ENCODE results near the gene GIT1. TPM values are rescaled to one million over a fixed set of nuclear protein-coding genes. Genes with fewer than 3 reads are reported as not detected.

Gene GIT1
- total RNA-seq, 1 experiment from 2014 or later, result 24.2 TPM

DNA sequence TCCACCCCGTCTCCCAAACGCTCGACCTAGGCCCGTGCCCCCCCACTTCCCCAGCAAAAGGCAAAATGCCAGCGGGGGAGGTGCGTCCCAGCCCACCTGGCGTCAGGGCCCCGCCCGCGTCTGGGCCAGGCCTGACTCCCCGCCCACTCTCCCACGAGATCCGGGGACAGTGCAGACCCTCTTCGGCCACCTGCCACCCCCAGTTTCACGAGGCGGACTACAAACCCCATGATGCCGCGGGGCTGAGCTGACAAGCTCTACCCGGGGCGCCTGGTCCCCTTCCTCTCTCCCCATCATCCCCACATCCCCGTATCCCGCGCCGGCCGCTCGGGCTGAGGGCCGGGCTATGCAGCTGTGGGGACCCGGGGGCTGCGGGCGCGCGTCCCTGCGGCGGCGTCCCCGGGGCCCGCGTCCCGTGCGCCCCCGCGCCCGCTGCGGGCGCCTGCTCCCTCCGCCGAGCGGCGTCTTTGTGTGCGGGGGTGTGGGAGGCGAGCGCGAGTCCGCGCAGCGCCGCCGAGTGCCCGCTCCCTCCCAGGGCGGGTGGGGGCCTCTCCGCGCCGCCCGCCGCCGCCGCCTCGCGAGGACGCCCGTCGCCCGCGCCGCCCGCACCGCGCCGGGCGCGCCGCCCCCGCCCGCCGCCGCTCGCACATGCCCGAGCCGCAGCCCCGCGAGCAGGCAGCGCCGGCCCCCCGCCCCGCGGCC, 3.6 kb upstream of the GIT1 start, which contains the start of gene ANKRD13B:
TSS of gene ANKRD13B (plus strand) at position 283 of the 702 bp plus-strand sequence. CDS start 490 bp downstream, outside the sequence.
- Histone ChIP-seq H3K27ac (ENCODE audit: low read length) (0 out of 2 replicates have a peak within 1 kb of the TSS, but pooled peaks have one; percentile 8), H3K9ac (ENCODE audit: low read length) (peak within 1 kb of the TSS; percentile 51), H3K36me3 (ENCODE audit: low read depth, low read length) (no peaks in the 10 kb centered on the region), H3K27me3 (ENCODE audit: low read length) (no peaks in the 10 kb centered on the region), H3K4me1 (ENCODE audit: insufficient read depth, low read length) (peaks cover 46% of the 10 kb centered on the region), H3K4me3 (ENCODE audit: low read length) (peak within 1 kb of the TSS; percentile 75), H3K9me3 (ENCODE audit: low read length) (no peaks in the 10 kb centered on the region), H4K20me1 (ENCODE audit: low read length) (no peaks in the 10 kb centered on the region), H2AFZ (ENCODE audit: low read length) (peak within 1 kb of the TSS; percentile 86), H3K9me2 (replicated peaks; ENCODE audit: low read length) (no peaks in the 10 kb centered on the region), H3F3A (ENCODE audit: low read length, unreplicated experiment) (no peaks in the 10 kb centered on the region), H3K79me2 (ENCODE audit: low read length) (peaks cover 18% of the 10 kb centered on the region), H3K4me2 (ENCODE audit: low read length) (peak within 1 kb of the TSS; percentile 89)
- POLR2A ChIA-PET (ENCODE audit: unreplicated experiment), result no interaction called here
- TF ChIP-seq, protein P1, sequence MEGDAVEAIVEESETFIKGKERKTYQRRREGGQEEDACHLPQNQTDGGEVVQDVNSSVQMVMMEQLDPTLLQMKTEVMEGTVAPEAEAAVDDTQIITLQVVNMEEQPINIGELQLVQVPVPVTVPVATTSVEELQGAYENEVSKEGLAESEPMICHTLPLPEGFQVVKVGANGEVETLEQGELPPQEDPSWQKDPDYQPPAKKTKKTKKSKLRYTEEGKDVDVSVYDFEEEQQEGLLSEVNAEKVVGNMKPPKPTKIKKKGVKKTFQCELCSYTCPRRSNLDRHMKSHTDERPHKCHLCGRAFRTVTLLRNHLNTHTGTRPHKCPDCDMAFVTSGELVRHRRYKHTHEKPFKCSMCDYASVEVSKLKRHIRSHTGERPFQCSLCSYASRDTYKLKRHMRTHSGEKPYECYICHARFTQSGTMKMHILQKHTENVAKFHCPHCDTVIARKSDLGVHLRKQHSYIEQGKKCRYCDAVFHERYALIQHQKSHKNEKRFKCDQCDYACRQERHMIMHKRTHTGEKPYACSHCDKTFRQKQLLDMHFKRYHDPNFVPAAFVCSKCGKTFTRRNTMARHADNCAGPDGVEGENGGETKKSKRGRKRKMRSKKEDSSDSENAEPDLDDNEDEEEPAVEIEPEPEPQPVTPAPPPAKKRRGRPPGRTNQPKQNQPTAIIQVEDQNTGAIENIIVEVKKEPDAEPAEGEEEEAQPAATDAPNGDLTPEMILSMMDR (conservative IDR thresholded peaks at IDR 0.05; ENCODE audit: low read depth, low read length), result no peak
- TF ChIP-seq EZH2phosphoT487 (IDR thresholded peaks at IDR 0.05; ENCODE audit: borderline replicate concordance, low read length) (no peak), EZH2 (IDR thresholded peaks at IDR 0.05; ENCODE audit: low read length, unreplicated experiment) (no peak)
- no TSS peak for BruUV-seq (replicated peaks)
- CTCF ChIA-PET, result interaction anchor here (1.6 to 2.5 kb wide), 2 partner anchors 25 to 223 kb away, joined by 6 to 26 read pairs; no protein-coding TSS in a partner anchor
- intact Hi-C loops (cut with micrococcal nuclease), result no loop called here
- DNase-seq (no peak), ATAC-seq (no peak)

DNA sequence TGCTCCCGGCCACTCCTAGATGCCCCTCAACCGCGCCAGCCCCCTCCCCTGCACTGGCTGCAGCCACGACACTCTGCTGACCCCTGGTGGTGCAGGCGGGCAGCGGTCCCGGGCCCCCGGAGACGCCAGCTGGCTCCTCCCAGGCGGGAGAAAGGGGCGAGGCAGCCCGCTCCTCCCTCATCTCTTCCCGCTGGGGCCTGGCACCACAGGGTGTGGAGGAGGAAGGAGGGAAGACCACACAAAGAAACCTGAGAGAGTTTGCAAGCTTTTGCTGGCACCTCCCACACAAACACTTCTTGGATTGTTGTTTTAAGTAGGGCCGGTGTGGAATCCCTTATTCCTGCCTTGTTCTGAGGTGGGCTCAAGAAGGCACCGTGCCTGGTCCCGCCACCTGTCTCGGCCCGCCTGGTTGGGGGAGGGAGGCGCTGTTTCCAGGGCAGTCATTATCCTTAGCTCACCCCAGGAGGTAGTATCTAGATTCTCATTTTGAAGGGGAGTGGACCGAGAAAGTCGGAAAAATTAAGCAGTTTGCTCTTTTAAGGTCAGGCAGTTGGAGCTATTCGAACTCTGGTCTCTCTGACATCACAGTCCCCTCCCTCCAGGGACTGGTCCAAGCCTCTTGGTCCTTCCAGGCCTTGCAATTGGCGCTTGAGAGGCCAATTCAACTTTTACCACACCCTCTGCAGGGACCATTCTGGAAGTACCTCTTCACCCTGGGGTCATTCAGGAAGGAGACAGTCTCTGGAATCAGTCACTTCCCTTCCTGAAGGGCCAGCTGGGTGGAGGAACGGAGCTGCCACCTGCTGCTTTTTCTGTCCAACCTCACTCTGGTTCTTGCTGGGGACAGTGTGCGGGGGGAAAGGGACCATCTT, 2.5 kb upstream of the GIT1 start:
- TF ChIP-seq, protein P1 (conservative IDR thresholded peaks at IDR 0.05; ENCODE audit: low read depth, low read length), result peak; percentile 83
- no peak for TF ChIP-seq EZH2 (IDR thresholded peaks at IDR 0.05; ENCODE audit: low read length, unreplicated experiment)
- BruUV-seq (replicated peaks), result no TSS peak
- peak; percentile 63 for ATAC-seq
- Histone ChIP-seq H3K9me3 (ENCODE audit: low read length) (no peaks in the 10 kb centered on the region), H4K20me1 (ENCODE audit: low read length) (no peaks in the 10 kb centered on the region), H3K4me2 (ENCODE audit: low read length) (peak overlapping the region; percentile 82), H3K4me1 (ENCODE audit: insufficient read depth, low read length) (peaks cover 49% of the 10 kb centered on the region), H3K9ac (ENCODE audit: low read length) (no peak overlapping the region), H3K79me2 (ENCODE audit: low read length) (peaks cover 28% of the 10 kb centered on the region), H3K27ac (ENCODE audit: low read length) (0 out of 2 replicates have a peak overlapping the region, but pooled peaks have one; percentile 8), H3K27me3 (ENCODE audit: low read length) (no peaks in the 10 kb centered on the region), H3K36me3 (ENCODE audit: low read depth, low read length) (no peaks in the 10 kb centered on the region), H2AFZ (ENCODE audit: low read length) (peak overlapping the region; percentile 69), H3K4me3 (ENCODE audit: low read length) (peak overlapping the region; percentile 13; the same call in 1 of the 2 replicates), H3F3A (ENCODE audit: low read length, unreplicated experiment) (no peaks in the 10 kb centered on the region), H3K9me2 (replicated peaks; ENCODE audit: low read length) (no peaks in the 10 kb centered on the region)
- DNase-seq, result peak; percentile 80
- intact Hi-C loops (cut with micrococcal nuclease), result no loop called here
- ChIA-PET CTCF (interaction anchor here (0.6 to 2.5 kb wide), 6 partner anchors 13 to 873 kb away, joined by 3 to 26 read pairs (median 4); no protein-coding TSS in a partner anchor), POLR2A (ENCODE audit: unreplicated experiment) (no interaction called here)
